ENCODE data around the gene RBM33. TPM values are rescaled to one million over a fixed set of nuclear protein-coding genes. Genes with fewer than 3 reads are reported as not detected.

Gene RBM33
- total RNA-seq, 1 experiment from 2014 or later, result 61.1 TPM

DNA sequence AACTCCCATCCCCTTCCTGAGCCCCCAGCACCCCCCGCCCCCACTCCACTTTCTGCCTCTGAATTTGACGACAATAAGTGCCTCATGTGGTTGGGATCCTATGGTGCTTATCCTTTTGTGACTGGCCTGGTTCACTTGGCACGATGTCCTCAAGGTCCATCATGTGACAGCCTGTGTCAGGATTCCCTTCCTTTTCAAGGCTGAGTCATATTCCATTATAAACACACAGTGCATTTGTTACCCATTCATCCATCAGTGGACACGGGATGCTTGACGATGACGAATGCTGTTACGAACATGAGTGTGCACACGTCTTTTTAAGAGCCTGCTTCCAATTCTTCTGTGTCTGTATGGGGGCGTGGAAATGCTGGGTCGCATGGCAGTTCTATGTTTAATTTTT is 141.1 kb downstream of the RBM33 start:
- intact Hi-C loops (cut with micrococcal nuclease; ENCODE audit: unreplicated experiment), result no loop called here
- H3K36me3 ChIP-seq (ENCODE audit: control insufficient read depth, insufficient read depth, low read length), result no peaks in the 10 kb centered on the region
- ChIA-PET CTCF (no interaction called here), POLR2A (no interaction called here)
- no peak for ATAC-seq
- BruUV-seq (replicated peaks), result no TSS peak
- no peaks in the 10 kb centered on the region for H3K27me3 ChIP-seq (ENCODE audit: control insufficient read depth, insufficient read depth, low read length)
- no peak overlapping the region for H3K27ac ChIP-seq (ENCODE audit: low read length)
- in situ Hi-C loops (cut with HindIII; ENCODE audit: low pct_unique_long_range_greater_than_20kb, low sequenced_read_pairs), result no loop called here
- TF ChIP-seq TCF7L2 (IDR thresholded peaks at IDR 0.05; ENCODE audit: low read depth, low read length) (no peak), SIN3A (IDR thresholded peaks at IDR 0.05; ENCODE audit: borderline replicate concordance, insufficient read depth, low read depth, low read length) (no peak), POLR2AphosphoS5 (IDR thresholded peaks at IDR 0.05; ENCODE audit: low read depth, low read length) (no peak)
- TF ChIP-seq, protein P1, sequence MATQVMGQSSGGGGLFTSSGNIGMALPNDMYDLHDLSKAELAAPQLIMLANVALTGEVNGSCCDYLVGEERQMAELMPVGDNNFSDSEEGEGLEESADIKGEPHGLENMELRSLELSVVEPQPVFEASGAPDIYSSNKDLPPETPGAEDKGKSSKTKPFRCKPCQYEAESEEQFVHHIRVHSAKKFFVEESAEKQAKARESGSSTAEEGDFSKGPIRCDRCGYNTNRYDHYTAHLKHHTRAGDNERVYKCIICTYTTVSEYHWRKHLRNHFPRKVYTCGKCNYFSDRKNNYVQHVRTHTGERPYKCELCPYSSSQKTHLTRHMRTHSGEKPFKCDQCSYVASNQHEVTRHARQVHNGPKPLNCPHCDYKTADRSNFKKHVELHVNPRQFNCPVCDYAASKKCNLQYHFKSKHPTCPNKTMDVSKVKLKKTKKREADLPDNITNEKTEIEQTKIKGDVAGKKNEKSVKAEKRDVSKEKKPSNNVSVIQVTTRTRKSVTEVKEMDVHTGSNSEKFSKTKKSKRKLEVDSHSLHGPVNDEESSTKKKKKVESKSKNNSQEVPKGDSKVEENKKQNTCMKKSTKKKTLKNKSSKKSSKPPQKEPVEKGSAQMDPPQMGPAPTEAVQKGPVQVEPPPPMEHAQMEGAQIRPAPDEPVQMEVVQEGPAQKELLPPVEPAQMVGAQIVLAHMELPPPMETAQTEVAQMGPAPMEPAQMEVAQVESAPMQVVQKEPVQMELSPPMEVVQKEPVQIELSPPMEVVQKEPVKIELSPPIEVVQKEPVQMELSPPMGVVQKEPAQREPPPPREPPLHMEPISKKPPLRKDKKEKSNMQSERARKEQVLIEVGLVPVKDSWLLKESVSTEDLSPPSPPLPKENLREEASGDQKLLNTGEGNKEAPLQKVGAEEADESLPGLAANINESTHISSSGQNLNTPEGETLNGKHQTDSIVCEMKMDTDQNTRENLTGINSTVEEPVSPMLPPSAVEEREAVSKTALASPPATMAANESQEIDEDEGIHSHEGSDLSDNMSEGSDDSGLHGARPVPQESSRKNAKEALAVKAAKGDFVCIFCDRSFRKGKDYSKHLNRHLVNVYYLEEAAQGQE (IDR thresholded peaks at IDR 0.05; ENCODE audit: insufficient read depth in 1 of 2, low read depth in 2 of 2, low read length in 1 of 2), result no peak
- TF ChIP-seq, protein P2, sequence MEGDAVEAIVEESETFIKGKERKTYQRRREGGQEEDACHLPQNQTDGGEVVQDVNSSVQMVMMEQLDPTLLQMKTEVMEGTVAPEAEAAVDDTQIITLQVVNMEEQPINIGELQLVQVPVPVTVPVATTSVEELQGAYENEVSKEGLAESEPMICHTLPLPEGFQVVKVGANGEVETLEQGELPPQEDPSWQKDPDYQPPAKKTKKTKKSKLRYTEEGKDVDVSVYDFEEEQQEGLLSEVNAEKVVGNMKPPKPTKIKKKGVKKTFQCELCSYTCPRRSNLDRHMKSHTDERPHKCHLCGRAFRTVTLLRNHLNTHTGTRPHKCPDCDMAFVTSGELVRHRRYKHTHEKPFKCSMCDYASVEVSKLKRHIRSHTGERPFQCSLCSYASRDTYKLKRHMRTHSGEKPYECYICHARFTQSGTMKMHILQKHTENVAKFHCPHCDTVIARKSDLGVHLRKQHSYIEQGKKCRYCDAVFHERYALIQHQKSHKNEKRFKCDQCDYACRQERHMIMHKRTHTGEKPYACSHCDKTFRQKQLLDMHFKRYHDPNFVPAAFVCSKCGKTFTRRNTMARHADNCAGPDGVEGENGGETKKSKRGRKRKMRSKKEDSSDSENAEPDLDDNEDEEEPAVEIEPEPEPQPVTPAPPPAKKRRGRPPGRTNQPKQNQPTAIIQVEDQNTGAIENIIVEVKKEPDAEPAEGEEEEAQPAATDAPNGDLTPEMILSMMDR (IDR thresholded peaks at IDR 0.05), result no peak
- no peaks in the 10 kb centered on the region for H3K4me1 ChIP-seq (ENCODE audit: control insufficient read depth, insufficient read depth, low read length)
- H3K9me3 ChIP-seq (ENCODE audit: control insufficient read depth, insufficient read depth, low read depth, low read length), result no peaks in the 10 kb centered on the region
- no peak overlapping the region for H3K4me3 ChIP-seq (ENCODE audit: low read depth in 2 of 2, low read length in 2 of 2)
- no peak for DNase-seq (ENCODE audit: low read depth, low spot score)

DNA sequence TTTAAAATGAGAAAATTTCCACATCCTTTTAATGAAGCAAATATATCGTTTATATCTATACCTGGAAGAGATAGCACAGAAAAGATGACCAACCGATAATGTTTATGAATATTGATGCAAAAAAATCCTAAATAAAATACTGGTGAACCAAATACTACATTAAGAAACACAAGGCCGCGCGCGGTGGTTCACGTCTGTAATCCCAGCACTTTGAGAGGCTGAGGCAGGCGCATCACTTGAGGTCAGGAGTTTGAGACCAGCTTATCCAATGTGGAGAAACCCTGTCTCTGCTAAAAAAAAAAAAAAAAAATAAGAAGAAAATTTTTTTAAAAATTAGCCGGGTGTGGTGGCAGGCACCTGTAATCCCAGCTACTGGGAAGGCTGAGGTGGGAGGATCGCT is 142.0 kb downstream of the RBM33 start:
- DNase-seq (ENCODE audit: low read depth, low spot score) (no peak), ATAC-seq (no peak)
- no peaks in the 10 kb centered on the region for H3K4me1 ChIP-seq (ENCODE audit: control insufficient read depth, insufficient read depth, low read length)
- no TSS peak for BruUV-seq (replicated peaks)
- intact Hi-C loops (cut with micrococcal nuclease; ENCODE audit: unreplicated experiment) (no loop called here), in situ Hi-C loops (cut with HindIII; ENCODE audit: low pct_unique_long_range_greater_than_20kb, low sequenced_read_pairs) (no loop called here)
- TF ChIP-seq, protein P1 (IDR thresholded peaks at IDR 0.05; ENCODE audit: insufficient read depth in 1 of 2, low read depth in 2 of 2, low read length in 1 of 2), result no peak
- TF ChIP-seq TCF7L2 (IDR thresholded peaks at IDR 0.05; ENCODE audit: low read depth, low read length), result no peak
- no peak for TF ChIP-seq POLR2AphosphoS5 (IDR thresholded peaks at IDR 0.05; ENCODE audit: low read depth, low read length)
- no peak for TF ChIP-seq SIN3A (IDR thresholded peaks at IDR 0.05; ENCODE audit: borderline replicate concordance, insufficient read depth, low read depth, low read length)
- TF ChIP-seq, protein P2 (IDR thresholded peaks at IDR 0.05), result no peak
- H3K9me3 ChIP-seq (ENCODE audit: control insufficient read depth, insufficient read depth, low read depth, low read length), result no peaks in the 10 kb centered on the region
- no peak overlapping the region for H3K27ac ChIP-seq (ENCODE audit: low read length)
- POLR2A ChIA-PET, result interaction anchor here (0.6 kb wide), 1 partner anchor 1211 kb away, joined by 5 read pairs; no protein-coding TSS in a partner anchor
- CTCF ChIA-PET, result no interaction called here
- no peak overlapping the region for H3K4me3 ChIP-seq (ENCODE audit: low read depth in 2 of 2, low read length in 2 of 2)
- no peaks in the 10 kb centered on the region for H3K36me3 ChIP-seq (ENCODE audit: control insufficient read depth, insufficient read depth, low read length)
- no peaks in the 10 kb centered on the region for H3K27me3 ChIP-seq (ENCODE audit: control insufficient read depth, insufficient read depth, low read length)
